CD4-positive, alpha-beta T cell (primary cell): ENCODE results near the gene ASXL1. TPM values are rescaled to one million over a fixed set of nuclear protein-coding genes. Genes with fewer than 3 reads are reported as not detected.

Source experiments
- ATAC-seq: fragments of 200-7000 bp; cut with Tn5 transposase; one replicate; pipeline ENCODE4 v1.10.0; 2022; ENCODE audit warnings: mild to moderate bottlenecking; ENCODE audit not compliant: poor library complexity
- CTCF ChIA-PET: fragments of 350-600 bp; sonication (Branson Sonifier 250); formaldehyde crosslinking; loops from one replicate; lab custom pipeline; 2021; ENCODE audit warnings: antibody characterized with exemption, inconsistent platforms; lab: Charles Lee
- POLR2A ChIA-PET: fragments of 350-600 bp; sonication (Branson Sonifier 250); formaldehyde crosslinking; loops from one replicate; lab custom pipeline; 2021; ENCODE audit warnings: antibody characterized with exemption, inconsistent platforms; lab: Charles Lee
- DNase-seq, 14 experiments: peaks; one replicate each; pipeline ENCODE4 v3.0.0-alpha.2; 2013 to 2020; ENCODE audit warnings: mixed read lengths in 2 of 14
- H3K27ac ChIP-seq, 2 donors: one replicate each; pipeline versions ENCODE4 v1.5.1 to v1.7.0; 2013; ENCODE audit warnings: low read length in 2 of 2, low read depth in 1 of 2, mild to moderate bottlenecking in 1 of 2
- H3K27me3 ChIP-seq, 2 experiments: 1 replicate in 1 of 2; 2 replicates in 1 of 2; pipeline versions ENCODE4 v1.6.1 to v1.7.0; 2013; ENCODE audit warnings: low read length in 2 of 2, control low read depth in 1 of 2, mild to moderate bottlenecking in 1 of 2, moderate library complexity in 1 of 2; ENCODE audit not compliant: insufficient read depth in 2 of 2, control insufficient read depth in 1 of 2
- H3K36me3 ChIP-seq: one replicate; pipeline ENCODE4 v1.6.1; 2013; ENCODE audit warnings: low read length, control low read depth; ENCODE audit not compliant: insufficient read depth
- H3K4me1 ChIP-seq: one replicate; pipeline ENCODE4 v1.6.1; 2013; ENCODE audit warnings: low read length, control low read depth; ENCODE audit not compliant: insufficient read depth
- H3K4me3 ChIP-seq: one replicate; pipeline ENCODE4 v1.5.1; 2013; ENCODE audit warnings: mild to moderate bottlenecking, low read length, moderate library complexity
- H3K9me3 ChIP-seq, 2 experiments: 1 replicate in 1 of 2; 2 replicates in 1 of 2; pipeline versions ENCODE4 v1.6.1 to v1.7.0; 2013; ENCODE audit warnings: low read length in 2 of 2, mild to moderate bottlenecking in 2 of 2, control low read depth in 1 of 2, moderate library complexity in 1 of 2; ENCODE audit not compliant: control insufficient read depth in 1 of 2, insufficient read depth in 1 of 2
- H3K27ac Mint-ChIP-seq: one replicate; pipeline ENCODE4 v1.8.0; 2020; ENCODE audit warnings: mixed read lengths
- H3K27me3 Mint-ChIP-seq: one replicate; pipeline ENCODE4 v1.8.0; 2021; ENCODE audit warnings: mixed read lengths
- H3K36me3 Mint-ChIP-seq: one replicate; pipeline ENCODE4 v1.8.0; 2021; ENCODE audit warnings: low read depth, mixed read lengths
- H3K4me1 Mint-ChIP-seq: one replicate; pipeline ENCODE4 v1.8.0; 2021; ENCODE audit warnings: low read depth, mixed read lengths
- H3K4me3 Mint-ChIP-seq: one replicate; pipeline ENCODE4 v1.8.0; 2020; ENCODE audit warnings: mild to moderate bottlenecking, mixed read lengths
- H3K9me3 Mint-ChIP-seq: one replicate; pipeline ENCODE4 v1.8.0; 2020; ENCODE audit warnings: mixed read lengths
- CTCF ChIP-seq: fragments of 200-600 bp; IDR thresholded peaks from one replicate; pipeline ENCODE4 v1.8.0; 2022; ENCODE audit warnings: antibody characterized with exemption, mild to moderate bottlenecking
- intact Hi-C, 2 experiments: fragments of 100-400 bp; cut with DNase I in 1 of 2; cut with micrococcal nuclease in 1 of 2; formaldehyde crosslinking; loops; one replicate each; pipeline versions ENCODE4 v1.15.1 to v1.9.0; 2023 to 2025; cut with DNase I, micrococcal nuclease
- total RNA-seq, 174 experiments: library from RNA in 2 of 174; stranded (reverse) in 2 of 174; gene quantifications; one replicate each; pipeline ENCODE4 v1.2.3 and lab custom pipeline; 2021 to 2026

Gene ASXL1
- total RNA-seq, 2 experiments from 2014 or later, result 213 to 222 TPM

GRCh38 chr20:32356622-32357374 is 1.3 kb upstream of the ASXL1 start:
- Histone ChIP-seq H3K4me3 (peak overlapping the region; percentile 95), H3K27me3 (no peaks in the 10 kb centered on the region), H3K36me3 (no peaks in the 10 kb centered on the region), H3K4me1 (peaks cover 30% of the 10 kb centered on the region), H3K27ac (no peak overlapping the region), H3K9me3 (no peaks in the 10 kb centered on the region)
- peaks cover 21% of the 10 kb centered on the region for H3K36me3 Mint-ChIP-seq
- DNase-seq (no peak), ATAC-seq (no peak)
- TF ChIP-seq CTCF, result no peak
- POLR2A ChIA-PET, result interaction anchor here (0.7 to 1.6 kb wide), 3 partner anchors 51 to 128 kb away, joined by 3 to 11 read pairs (median 4); no protein-coding TSS in a partner anchor
- CTCF ChIA-PET, result no interaction called here
- no peaks in the 10 kb centered on the region for H3K27me3 Mint-ChIP-seq
- no peaks in the 10 kb centered on the region for H3K9me3 Mint-ChIP-seq
- intact Hi-C loops, result loop anchor here (2.0 to 10.0 kb wide), 4 partner anchors 72 to 479 kb away; no protein-coding TSS in a partner anchor
- H3K27ac Mint-ChIP-seq, result peak overlapping the region; percentile 99
- peaks cover 38% of the 10 kb centered on the region for H3K4me1 Mint-ChIP-seq
- peak overlapping the region; percentile 96 for H3K4me3 Mint-ChIP-seq

- ATAC-seq, result no peak
- no peak for DNase-seq
- ChIA-PET POLR2A (interaction anchor here (0.6 to 2.9 kb wide), 22 partner anchors 11 to 690 kb away, joined by 3 to 23 read pairs (median 3); partner anchors contain the start of gene TM9SF4), CTCF (interaction anchor here (0.9 kb wide), 1 partner anchor 20 kb away, joined by 3 read pairs; no protein-coding TSS in a partner anchor)
- Mint-ChIP-seq H3K36me3 (peaks cover 21% of the 10 kb centered on the region), H3K4me3 (peak overlapping the region; percentile 96), H3K9me3 (no peaks in the 10 kb centered on the region), H3K27ac (peak overlapping the region; percentile 99), H3K27me3 (no peaks in the 10 kb centered on the region), H3K4me1 (peaks cover 45% of the 10 kb centered on the region)
- peak overlapping the region; percentile 96 to 97 for H3K27ac ChIP-seq
- intact Hi-C loops, result loop anchor here (2.0 to 10.0 kb wide), 4 partner anchors 73 to 480 kb away; no protein-coding TSS in a partner anchor
- H3K4me1 ChIP-seq, result peaks cover 37% of the 10 kb centered on the region
- H3K9me3 ChIP-seq, result no peaks in the 10 kb centered on the region
- no peak for TF ChIP-seq CTCF
- no peaks in the 10 kb centered on the region for H3K27me3 ChIP-seq
- no peaks in the 10 kb centered on the region for H3K36me3 ChIP-seq
- H3K4me3 ChIP-seq, result peak overlapping the region; percentile 95
Observed at GRCh38 chr20:32357375-32357868, 709 bp upstream of the ASXL1 start.

GRCh38 chr20:32358632-32358882 is 426 bp downstream of the ASXL1 start:
- no peak for TF ChIP-seq CTCF
- Histone ChIP-seq H3K27me3 (no peaks in the 10 kb centered on the region), H3K9me3 (no peaks in the 10 kb centered on the region), H3K4me1 (peaks cover 42% of the 10 kb centered on the region), H3K4me3 (peak overlapping the region; percentile 95), H3K27ac (peak overlapping the region; percentile 96 to 97), H3K36me3 (no peaks in the 10 kb centered on the region)
- intact Hi-C loops, result loop anchor here (1.0 to 10.0 kb wide), 7 partner anchors 28 to 481 kb away; partner anchors contain the start of gene KIF3B (in 1 of the 2)
- Mint-ChIP-seq H3K4me3 (no peak overlapping the region), H3K27me3 (no peaks in the 10 kb centered on the region), H3K9me3 (no peaks in the 10 kb centered on the region), H3K36me3 (peaks cover 21% of the 10 kb centered on the region), H3K27ac (peak overlapping the region; percentile 99), H3K4me1 (peaks cover 56% of the 10 kb centered on the region)
- ATAC-seq, result no peak
- ChIA-PET POLR2A (interaction anchor here (0.7 to 2.9 kb wide), 19 partner anchors 10 to 294 kb away, joined by 3 to 23 read pairs (median 4); partner anchors contain the start of gene TM9SF4), CTCF (interaction anchor here (1.4 kb wide), 1 partner anchor 16 kb away, joined by 5 read pairs; no protein-coding TSS in a partner anchor)
- DNase-seq, result peak in 1 of 14 experiments; percentile 75
